ENCODE measurements around the gene OVOL3. TPM values are rescaled to one million over a fixed set of nuclear protein-coding genes. Genes with fewer than 3 reads are reported as not detected.
"Not testable (repeated sequence)": the region's sequence is repeated elsewhere in the genome, so short reads cannot be mapped to it uniquely, and the experiment has no call there.

Gene OVOL3
- not detected in 2 replicates for total RNA-seq

- DNase-seq = no peak
Observed at GRCh38 chr19:36110487-36111199, at the start of gene OVOL3. Gene OVOL3, plus strand, starts transcription at chr19:36111143. Its CDS starts 60 bp downstream, at chr19:36111203.

DNA sequence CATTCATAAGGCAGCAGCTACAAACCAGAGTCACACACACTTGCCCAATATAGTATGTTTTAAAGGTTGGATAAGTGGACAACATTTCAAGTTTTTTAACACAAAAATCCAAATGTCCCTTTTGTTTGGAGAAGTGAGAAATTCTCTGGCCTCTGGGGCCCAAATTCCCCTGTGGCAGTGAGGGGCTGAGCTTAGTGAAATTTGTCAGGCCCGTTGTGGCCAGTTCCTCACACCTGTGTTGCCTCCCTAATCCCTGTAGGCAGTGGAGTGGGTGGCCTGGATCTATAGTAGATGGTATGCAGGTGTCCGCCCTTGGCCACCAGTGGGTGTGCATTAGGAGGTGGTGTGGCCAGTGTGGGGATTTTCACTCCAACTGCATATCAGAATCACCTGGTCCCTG lies 49.6 kb upstream of the OVOL3 start:
- DNase-seq = no peak

DNA sequence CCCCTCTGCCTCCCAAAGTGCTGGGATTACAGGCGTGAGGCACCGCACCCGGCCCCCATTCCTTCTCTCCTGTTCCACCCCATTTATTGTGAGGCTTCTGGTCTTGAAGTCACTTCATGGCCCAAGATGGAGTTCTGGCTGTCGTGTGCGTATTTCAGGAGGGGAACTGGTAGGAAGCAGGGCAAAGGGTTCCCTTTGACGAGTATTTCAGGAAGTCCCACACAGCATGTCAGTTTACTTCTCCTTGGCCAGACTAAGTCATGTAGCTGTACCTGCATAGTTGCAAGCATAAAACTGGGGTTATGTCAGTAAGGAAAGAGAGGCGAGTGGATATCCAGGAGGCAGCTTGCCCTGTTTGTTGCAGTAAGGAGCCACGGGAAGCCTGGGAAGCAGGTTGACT lies 46.1 kb upstream of the OVOL3 start:
- no peak for DNase-seq

DNA sequence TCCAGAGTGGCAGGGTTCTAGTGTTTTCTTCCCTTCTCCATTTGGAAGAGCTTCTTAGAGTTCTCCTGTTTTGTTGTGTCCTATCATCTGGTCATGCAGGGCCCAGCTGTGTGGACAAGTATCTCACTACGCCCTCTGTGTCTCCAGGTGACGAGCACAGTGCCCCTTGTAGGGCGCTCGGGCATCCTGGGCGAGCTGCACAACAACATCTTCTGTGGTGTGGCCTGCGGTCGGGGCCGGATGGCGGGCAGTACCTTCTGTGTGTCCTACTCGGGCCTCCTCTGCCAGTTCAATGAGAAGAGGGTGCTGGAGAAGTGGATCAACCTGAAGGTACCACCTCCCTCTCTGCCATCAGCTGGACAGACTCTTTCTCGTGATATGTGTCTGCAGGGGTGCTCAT lies 43.3 kb upstream of the OVOL3 start:
- no peak for DNase-seq

- not testable (repeated sequence) for DNase-seq
Observed at GRCh38 chr19:36068810-36069499, 42.0 kb upstream of the OVOL3 start.

DNA sequence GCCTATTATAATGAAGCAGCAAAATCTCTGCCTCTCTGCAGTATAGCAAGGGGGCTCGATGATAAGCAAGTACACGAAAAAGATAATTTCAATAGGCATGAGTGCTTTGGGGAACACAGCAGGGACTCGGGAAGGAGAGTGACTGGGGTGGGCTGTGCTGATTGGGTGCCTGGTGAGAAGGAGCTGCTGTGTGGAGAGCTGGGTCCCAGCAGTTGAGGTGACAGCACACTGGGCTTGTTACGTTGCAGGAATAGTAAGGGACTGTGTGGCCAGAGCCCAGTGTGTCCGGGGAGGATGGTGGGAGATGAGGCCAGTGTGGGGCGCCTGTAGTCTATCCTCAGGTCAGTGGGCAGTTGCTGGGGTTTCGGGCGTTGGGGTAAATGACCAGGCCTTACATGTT lies 38.9 kb upstream of the OVOL3 start:
- DNase-seq = no peak

DNA sequence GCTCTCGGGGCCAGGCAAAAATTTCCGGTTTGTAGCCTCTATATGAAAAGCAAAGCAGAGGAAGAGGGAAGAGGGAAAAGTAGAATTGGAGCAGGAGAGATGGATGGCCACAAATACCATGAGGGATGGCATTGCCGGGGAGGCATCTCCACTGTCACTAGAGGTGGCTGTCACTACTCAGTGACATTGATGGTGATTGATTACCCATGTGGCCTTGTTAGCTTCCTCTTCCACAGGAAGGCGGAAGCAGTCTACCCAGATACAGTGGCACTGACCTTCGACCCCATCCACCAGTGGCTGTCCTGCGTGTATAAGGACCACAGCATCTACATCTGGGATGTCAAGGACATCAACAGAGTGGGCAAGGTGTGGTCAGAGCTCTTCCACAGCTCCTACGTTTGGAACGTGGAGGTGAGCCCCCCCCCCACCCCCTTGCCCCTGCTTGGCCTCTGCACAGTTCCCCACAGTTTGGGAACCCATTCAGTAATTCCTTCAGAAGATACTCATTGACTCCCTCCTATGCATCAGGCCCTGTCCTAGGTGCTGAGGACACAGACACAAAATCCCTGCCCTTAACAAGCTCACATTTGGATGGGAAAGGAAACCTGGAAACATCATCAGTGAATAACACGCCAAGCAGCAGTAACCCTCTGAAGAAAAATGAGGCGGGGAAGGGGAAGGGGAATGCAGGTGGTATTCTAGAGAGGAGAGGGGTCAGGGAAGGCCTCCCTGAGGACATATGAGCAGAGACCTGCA lies 37.6 kb upstream of the OVOL3 start:
- no peak for DNase-seq

GRCh38 chr19:36079389-36079945 lies 31.5 kb upstream of the OVOL3 start:
- DNase-seq = no peak

DNA sequence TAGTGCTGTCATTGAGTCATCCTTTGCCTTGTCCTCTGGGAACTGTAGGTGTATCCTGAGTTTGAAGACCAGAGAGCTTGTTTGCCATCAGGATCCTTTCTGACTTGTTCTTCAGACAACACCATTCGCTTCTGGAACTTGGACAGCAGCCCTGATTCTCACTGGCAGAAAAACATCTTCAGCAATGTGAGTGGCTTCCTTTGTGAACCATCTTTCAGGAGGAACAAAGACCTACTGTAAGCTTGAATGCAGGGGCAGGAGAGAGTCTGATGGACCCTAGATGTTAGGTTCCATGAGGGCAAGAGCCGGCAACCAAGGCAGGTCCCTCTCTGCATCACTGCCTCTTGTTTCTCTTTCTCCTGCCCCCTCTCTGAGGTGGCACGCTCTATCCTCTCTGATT lies 29.6 kb upstream of the OVOL3 start:
- DNase-seq = no peak

GRCh38 chr19:36081894-36082293 lies 29.0 kb upstream of the OVOL3 start:
- DNase-seq = no peak

GRCh38 chr19:36082916-36083315 lies 28.0 kb upstream of the OVOL3 start:
- no peak for DNase-seq

- DNase-seq = no peak
Observed at GRCh38 chr19:36084231-36085009, 26.5 kb upstream of the OVOL3 start.

- no peak for DNase-seq
Observed at GRCh38 chr19:36086326-36086725, 24.6 kb upstream of the OVOL3 start.

GRCh38 chr19:36089847-36090246 lies 21.1 kb upstream of the OVOL3 start:
- no peak for DNase-seq

DNA sequence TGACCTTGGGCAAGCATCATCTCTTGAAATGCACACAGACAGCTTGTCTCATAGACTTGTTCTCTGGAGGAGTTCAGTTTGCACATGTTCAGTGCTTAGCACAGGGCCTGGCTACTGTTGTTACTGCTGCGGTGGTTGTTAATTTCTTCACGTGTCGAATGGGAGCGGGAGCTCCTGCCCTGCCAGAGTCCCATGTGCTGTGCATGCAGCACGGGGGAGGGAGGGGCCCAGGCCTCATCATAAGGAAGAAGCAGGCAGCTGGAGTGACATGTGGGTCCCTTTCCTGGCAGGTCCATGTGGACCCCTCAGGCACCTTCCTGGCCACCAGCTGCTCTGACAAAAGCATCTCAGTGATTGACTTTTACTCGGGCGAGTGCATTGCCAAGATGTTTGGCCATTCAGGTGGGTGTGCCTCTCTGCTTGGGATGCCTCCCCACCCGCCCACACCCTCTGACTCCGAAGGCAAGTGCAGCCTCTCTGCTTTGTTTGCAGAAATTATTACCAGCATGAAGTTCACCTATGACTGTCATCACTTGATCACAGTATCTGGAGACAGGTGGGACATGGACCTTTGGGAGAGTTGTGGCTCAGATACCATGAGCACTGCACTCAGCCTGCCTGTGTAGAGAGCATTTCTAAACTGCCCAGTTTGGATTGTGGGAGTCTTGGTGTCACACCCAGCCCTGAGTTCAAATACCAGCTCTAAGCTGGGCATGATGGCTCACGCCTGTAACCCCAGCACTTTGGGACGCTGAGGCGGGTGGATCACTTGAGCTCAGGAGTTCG lies 19.8 kb upstream of the OVOL3 start:
- no peak for DNase-seq

- DNase-seq = no peak
Observed at GRCh38 chr19:36092566-36092965, 18.4 kb upstream of the OVOL3 start.

GRCh38 chr19:36093146-36093662 lies 17.7 kb upstream of the OVOL3 start:
- DNase-seq = no peak

- DNase-seq = no peak
Observed at GRCh38 chr19:36093687-36094086, 17.3 kb upstream of the OVOL3 start.

DNA sequence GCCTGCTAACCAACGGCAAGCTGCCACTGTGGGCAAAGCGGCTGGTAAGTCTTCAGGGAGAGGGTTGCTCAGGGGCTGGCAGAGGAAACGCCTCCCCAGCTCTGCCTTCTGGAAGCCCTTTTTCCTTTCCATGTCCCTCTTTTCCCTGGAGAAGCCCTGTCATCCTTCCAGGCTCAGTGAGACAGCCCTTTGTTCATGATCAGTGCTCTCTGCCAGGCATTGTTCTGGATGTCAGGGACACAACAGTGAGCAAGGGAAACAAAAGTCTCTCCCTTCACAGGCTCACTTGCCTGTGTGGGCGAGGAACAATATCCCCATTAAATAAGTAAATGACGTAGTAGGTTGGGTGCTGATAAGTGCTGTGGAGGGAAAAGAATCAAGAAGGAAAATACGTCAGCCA lies 13.9 kb upstream of the OVOL3 start:
- peak; percentile 44 for DNase-seq

- DNase-seq = no peak
Observed at GRCh38 chr19:36099166-36099785, 11.7 kb upstream of the OVOL3 start.

- no peak for DNase-seq
Observed at GRCh38 chr19:36100476-36100875, 10.5 kb upstream of the OVOL3 start.

Data from dermis blood vessel endothelial cell (primary cell).